Sigmoid colon (tissue), 7 donors: ENCODE results near the gene GPR22. TPM values are rescaled to one million over a fixed set of nuclear protein-coding genes. Genes with fewer than 3 reads are reported as not detected.

Experiments used
- DNase-seq: peaks from one replicate; pipeline ENCODE4 v3.0.0-alpha.2; 2019
- H3K27ac ChIP-seq, 4 donors: fragments of 200-600 bp; sonication (generic); one replicate each; pipeline ENCODE4 v1.5.1; 2016 to 2019; ENCODE audit warnings: mild to moderate bottlenecking in 1 of 4
- H3K27me3 ChIP-seq, 3 donors: fragments of 200-600 bp; sonication (generic); one replicate each; pipeline ENCODE4 v1.5.1; 2019; ENCODE audit warnings: mild to moderate bottlenecking in 1 of 3
- H3K36me3 ChIP-seq, 4 donors: fragments of 200-600 bp; sonication (generic); one replicate each; pipeline ENCODE4 v1.5.1; 2016 to 2019
- H3K4me1 ChIP-seq, 4 donors: fragments of 200-600 bp; sonication (generic); one replicate each; pipeline ENCODE4 v1.5.1; 2017 to 2019
- H3K4me3 ChIP-seq, 4 donors: fragments of 200-600 bp; sonication (generic); one replicate each; pipeline ENCODE4 v1.5.1; 2017 to 2019; ENCODE audit warnings: mild to moderate bottlenecking in 2 of 4, moderate library complexity in 1 of 4
- H3K9me3 ChIP-seq, 4 donors: fragments of 200-600 bp in 3 of 4; sonication (generic) in 3 of 4; one replicate each; pipeline versions ENCODE4 v1.5.1 to v1.6.1; 2013 to 2019
- CTCF ChIP-seq, 4 experiments: fragments of 450-650 bp in 3 of 4; fragments of 200-600 bp in 1 of 4; IDR thresholded peaks; one replicate each; pipeline ENCODE4 v1.5.1; 2016 to 2019; ENCODE audit warnings: antibody characterized with exemption in 4 of 4, mild to moderate bottlenecking in 3 of 4, moderate library complexity in 2 of 4
- EP300 ChIP-seq, 4 donors: sonication (generic); formaldehyde crosslinking; IDR thresholded peaks; one replicate each; pipeline ENCODE4 v1.6.1; 2017; ENCODE audit warnings: antibody characterized with exemption in 4 of 4
- POLR2A ChIP-seq, 2 donors: fragments of 450-650 bp; IDR thresholded peaks; one replicate each; pipeline ENCODE4 v1.6.1; 2016; ENCODE audit warnings: antibody characterized with exemption in 2 of 2, mild to moderate bottlenecking in 2 of 2, moderate library complexity in 2 of 2
- POLR2AphosphoS5 ChIP-seq, 4 donors: sonication (generic); formaldehyde crosslinking; IDR thresholded peaks; one replicate each; pipeline ENCODE4 v1.6.1; 2017; ENCODE audit warnings: antibody characterized with exemption in 4 of 4
- WGBS, 2 donors: extraction: QIAGEN DNeasy Blood & Tissue Kit; methylation state at CpG; one replicate each; pipeline ENCODE4 v1.1.7; 2013; 5-methylcytosine and 5-hydroxymethylcytosine counted together
- intact Hi-C: fragments of 100-400 bp; cut with DNase I; formaldehyde crosslinking; loops from one replicate; pipeline ENCODE4 v1.15.1; 2023
- polyA plus RNA-seq, 3 donors: library from polyadenylated mRNA; stranded (reverse); fragments of 200-250 nt; gene quantifications; one replicate each; pipeline ENCODE4 v1.2.3, GENCODE V29; 2013
- total RNA-seq, 4 donors: library from RNA; depleted of rRNA; stranded (reverse); fragments of >200 nt; gene quantifications; one replicate each; pipeline ENCODE4 v1.1.0, GENCODE V29; 2016
- donor health status: healthy with polysubstance abuse.
- donor health status: Bipolar disorder and iron deficiency.
- donor health status: healthy.

GPR22 gene
- total and polyA plus RNA-seq, 7 donors: 0.10 to 1.1 (median 0.55) TPM; not detected in 3

- no peak for TF ChIP-seq EP300 (IDR thresholded peaks at IDR 0.05)
- TF ChIP-seq CTCF (IDR thresholded peaks at IDR 0.05): no peak
- no peak for TF ChIP-seq POLR2AphosphoS5 (IDR thresholded peaks at IDR 0.05)
- TF ChIP-seq POLR2A (IDR thresholded peaks at IDR 0.05): no peak
- no peak overlapping the region for H3K27ac ChIP-seq
- 70 to 97% methylated on average over 1 of the region's 1 CpG for WGBS, 2 donors
- DNase-seq: no peak
- no peak overlapping the region for H3K4me3 ChIP-seq
- intact Hi-C loops: no loop called here
- H3K4me1 ChIP-seq: no peaks in the 10 kb centered on the region
- H3K27me3 ChIP-seq: no peaks in the 10 kb centered on the region
- H3K9me3 ChIP-seq: no peaks in the 10 kb centered on the region
- no peaks in the 10 kb centered on the region for H3K36me3 ChIP-seq
Observed at GRCh38 chr7:107501593-107501992, 31.7 kb downstream of the GPR22 start.

- TF ChIP-seq CTCF (IDR thresholded peaks at IDR 0.05) (no peak), EP300 (IDR thresholded peaks at IDR 0.05) (no peak), POLR2AphosphoS5 (IDR thresholded peaks at IDR 0.05) (no peak), POLR2A (IDR thresholded peaks at IDR 0.05) (no peak)
Observed at GRCh38 chr7:107502154-107502553, 32.3 kb downstream of the GPR22 start.

GRCh38 chr7:107502797-107503196, 32.9 kb downstream of the GPR22 start:
- Histone ChIP-seq H3K27me3 (no peaks in the 10 kb centered on the region), H3K4me1 (no peaks in the 10 kb centered on the region), H3K27ac (no peak overlapping the region), H3K9me3 (no peaks in the 10 kb centered on the region), H3K4me3 (no peak overlapping the region), H3K36me3 (no peaks in the 10 kb centered on the region)
- DNase-seq: no peak
- no peak for TF ChIP-seq POLR2AphosphoS5 (IDR thresholded peaks at IDR 0.05)
- TF ChIP-seq EP300 (IDR thresholded peaks at IDR 0.05): no peak
- no peak for TF ChIP-seq CTCF (IDR thresholded peaks at IDR 0.05)
- no peak for TF ChIP-seq POLR2A (IDR thresholded peaks at IDR 0.05)
- intact Hi-C loops: no loop called here
- WGBS, 2 donors: 89 to 93% methylated on average over 2 of the region's 2 CpGs

More at GRCh38 chr7:107502154-107502553, 32.3 kb downstream of the GPR22 start:
- Histone ChIP-seq H3K9me3 (no peaks in the 10 kb centered on the region), H3K36me3 (no peaks in the 10 kb centered on the region), H3K4me3 (no peak overlapping the region), H3K27me3 (no peaks in the 10 kb centered on the region), H3K27ac (no peak overlapping the region), H3K4me1 (no peaks in the 10 kb centered on the region)
- 64 to 85% methylated on average over 3 of the region's 3 CpGs for WGBS, 2 donors
- no peak for DNase-seq
- intact Hi-C loops: no loop called here

GRCh38 chr7:107503687-107504086, 33.8 kb downstream of the GPR22 start:
- Histone ChIP-seq H3K9me3 (no peaks in the 10 kb centered on the region), H3K27me3 (no peaks in the 10 kb centered on the region), H3K36me3 (no peaks in the 10 kb centered on the region), H3K27ac (no peak overlapping the region), H3K4me1 (no peaks in the 10 kb centered on the region), H3K4me3 (no peak overlapping the region)
- DNase-seq: no peak
- intact Hi-C loops: no loop called here
- TF ChIP-seq CTCF (IDR thresholded peaks at IDR 0.05) (no peak), POLR2A (IDR thresholded peaks at IDR 0.05) (no peak), EP300 (IDR thresholded peaks at IDR 0.05) (no peak), POLR2AphosphoS5 (IDR thresholded peaks at IDR 0.05) (no peak)

- DNase-seq: no peak
- Histone ChIP-seq H3K4me3 (no peak overlapping the region), H3K4me1 (no peaks in the 10 kb centered on the region), H3K36me3 (no peaks in the 10 kb centered on the region), H3K9me3 (no peaks in the 10 kb centered on the region), H3K27me3 (no peaks in the 10 kb centered on the region), H3K27ac (no peak overlapping the region)
- TF ChIP-seq EP300 (IDR thresholded peaks at IDR 0.05): no peak
- TF ChIP-seq POLR2AphosphoS5 (IDR thresholded peaks at IDR 0.05): no peak
- TF ChIP-seq POLR2A (IDR thresholded peaks at IDR 0.05): no peak
- no peak for TF ChIP-seq CTCF (IDR thresholded peaks at IDR 0.05)
- intact Hi-C loops: no loop called here
- WGBS, 2 donors: 95 to 98% methylated on average over 1 of the region's 1 CpG
Observed at GRCh38 chr7:107505362-107505761, 35.5 kb downstream of the GPR22 start.
